ENCODE measurements around the gene TSPAN5. TPM values are rescaled to one million over a fixed set of nuclear protein-coding genes. Genes with fewer than 3 reads are reported as not detected.
A peak's percentile ranks its signal among the peaks of the same experiment; 100 is the strongest.

Gene TSPAN5
- total and polyA plus RNA-seq, 2 of the 4 experiments (the other 2 are of a cell fraction) = 64.8 to 79.6 TPM

DNA sequence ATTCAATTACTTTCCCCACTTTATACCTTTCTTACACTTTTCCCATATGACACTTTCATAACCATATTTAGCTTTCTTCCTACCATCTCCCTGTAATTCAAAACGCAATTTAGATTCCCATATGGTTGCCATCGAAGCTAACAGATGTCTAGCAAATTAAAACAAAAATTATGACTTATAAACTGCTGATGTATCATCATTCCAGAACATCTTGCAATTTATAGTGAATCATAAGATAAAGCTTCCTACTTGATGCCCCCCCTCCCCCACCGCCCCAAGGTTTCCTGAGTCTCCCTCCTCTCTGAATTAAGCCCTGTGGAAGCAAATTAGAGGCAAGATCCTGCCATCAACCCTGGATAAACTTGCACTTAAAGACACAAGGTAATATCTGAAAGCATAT lies 5.4 kb downstream of the TSPAN5 start:
- Histone ChIP-seq H2BK120ac (ENCODE audit: low read depth, low read length) (peak overlapping the region; percentile 65; the same call in 1 of the 2 replicates), H2AFZ (replicated peaks; ENCODE audit: low read length, poor library complexity) (no peak overlapping the region), H3K4me1 (ENCODE audit: control insufficient read depth, insufficient read depth, low read length) (peaks cover 27% of the 10 kb centered on the region), H2AK9ac (replicated peaks; ENCODE audit: low read depth, low read length, poor library complexity) (no peak overlapping the region), H2BK20ac (ENCODE audit: low read depth, low read length) (peak overlapping the region; percentile 73; the same call in 1 of the 2 replicates), H4K20me1 (ENCODE audit: insufficient read depth, low read length) (peaks cover 10% of the 10 kb centered on the region; the same call in 1 of the 2 replicates), H3K4ac (ENCODE audit: low read depth, low read length) (peak overlapping the region; percentile 75), H3K9me3 (ENCODE audit: control insufficient read depth, insufficient read depth, low read length) (peaks cover 2% of the 10 kb centered on the region; the same call in 1 of the 2 replicates), H2BK5ac (ENCODE audit: low read depth, low read length, poor library complexity, severe bottlenecking) (peak overlapping the region; percentile 96), H4K5ac (ENCODE audit: low read depth, low read length) (peak overlapping the region; percentile 85), H3K36me3 (ENCODE audit: control insufficient read depth, insufficient read depth, low read length) (no peaks in the 10 kb centered on the region), H3K23ac (ENCODE audit: low read depth, low read length) (peak overlapping the region; percentile 62; the same call in 1 of the 2 replicates), H4K91ac (ENCODE audit: insufficient read depth, low read depth, low read length) (peak overlapping the region; percentile 20; the same call in 1 of the 2 replicates), H3K79me1 (ENCODE audit: low read depth in 1 of 2, low read length in 2 of 2) (peaks cover 22 to 75% of the 10 kb centered on the region in 2 experiments), H3K56ac (ENCODE audit: extremely low read depth, insufficient read depth, low read length) (no peak overlapping the region; the same call in 1 of the 2 replicates), H3K27me3 (ENCODE audit: control insufficient read depth, insufficient read depth, low read length) (no peaks in the 10 kb centered on the region), H3K27ac (ENCODE audit: insufficient read depth, low read length) (peak overlapping the region; percentile 74; the same call in 1 of the 2 replicates), H3K9ac (ENCODE audit: low read depth, low read length) (no peak overlapping the region), H3K9me1 (ENCODE audit: insufficient read depth, low read length) (peaks cover 3% of the 10 kb centered on the region; the same call in 1 of the 2 replicates), H4K8ac (ENCODE audit: low read depth in 2 of 2, low read length in 2 of 2) (peak overlapping the region; percentile 17 to 64; a peak in 3 of 4 replicates), H3K4me2 (ENCODE audit: low read depth, low read length) (peak overlapping the region; percentile 53), H2AK5ac (ENCODE audit: low read depth, low read length) (peak overlapping the region; percentile 16), H3K14ac (replicated peaks; ENCODE audit: low read depth, low read length) (peak overlapping the region; percentile 29; the same call in 1 of the 2 replicates), H2BK15ac (ENCODE audit: low read depth, low read length) (peak overlapping the region; percentile 24; the same call in 1 of the 3 replicates), H3K18ac (ENCODE audit: low read depth, low read length) (peak overlapping the region; percentile 85), H3K4me3 (ENCODE audit: insufficient read depth, low read depth, low read length) (no peak overlapping the region)
- TF ChIP-seq SMC3 (IDR thresholded peaks at IDR 0.05; ENCODE audit: low read depth, low read length) = no peak
- peak; percentile 61; the same call in 1 of the 2 replicates for TF ChIP-seq CEBPB (IDR thresholded peaks at IDR 0.05; ENCODE audit: low read depth, low read length)
- TF ChIP-seq FOS (IDR thresholded peaks at IDR 0.05; ENCODE audit: low read depth, low read length) = 0 out of 2 replicates have a peak, but pooled peaks have one; percentile 19
- TF ChIP-seq MAFK (IDR thresholded peaks at IDR 0.05; ENCODE audit: low read depth, low read length) = peak; percentile 64
- no peak for TF ChIP-seq BHLHE40 (IDR thresholded peaks at IDR 0.05; ENCODE audit: low read depth, low read length)
- TF ChIP-seq, protein P1, sequence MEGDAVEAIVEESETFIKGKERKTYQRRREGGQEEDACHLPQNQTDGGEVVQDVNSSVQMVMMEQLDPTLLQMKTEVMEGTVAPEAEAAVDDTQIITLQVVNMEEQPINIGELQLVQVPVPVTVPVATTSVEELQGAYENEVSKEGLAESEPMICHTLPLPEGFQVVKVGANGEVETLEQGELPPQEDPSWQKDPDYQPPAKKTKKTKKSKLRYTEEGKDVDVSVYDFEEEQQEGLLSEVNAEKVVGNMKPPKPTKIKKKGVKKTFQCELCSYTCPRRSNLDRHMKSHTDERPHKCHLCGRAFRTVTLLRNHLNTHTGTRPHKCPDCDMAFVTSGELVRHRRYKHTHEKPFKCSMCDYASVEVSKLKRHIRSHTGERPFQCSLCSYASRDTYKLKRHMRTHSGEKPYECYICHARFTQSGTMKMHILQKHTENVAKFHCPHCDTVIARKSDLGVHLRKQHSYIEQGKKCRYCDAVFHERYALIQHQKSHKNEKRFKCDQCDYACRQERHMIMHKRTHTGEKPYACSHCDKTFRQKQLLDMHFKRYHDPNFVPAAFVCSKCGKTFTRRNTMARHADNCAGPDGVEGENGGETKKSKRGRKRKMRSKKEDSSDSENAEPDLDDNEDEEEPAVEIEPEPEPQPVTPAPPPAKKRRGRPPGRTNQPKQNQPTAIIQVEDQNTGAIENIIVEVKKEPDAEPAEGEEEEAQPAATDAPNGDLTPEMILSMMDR (conservative IDR thresholded peaks at IDR 0.05; ENCODE audit: low read depth, low read length) = no peak
- no peak for TF ChIP-seq RAD21 (IDR thresholded peaks at IDR 0.05; ENCODE audit: low read length)
- in situ Hi-C loops (cut with MboI; ENCODE audit: low sequenced_read_pairs) = loop anchor here (25.0 kb wide), 2 partner anchors 391 to 491 kb away; partner anchors contain the start of gene RAP1GDS1
- ATAC-seq (ENCODE audit: low read depth) (peak; percentile 16), DNase-seq (peak; percentile 80)
- WGBS, 2 experiments (ENCODE audit: extremely low coverage in 2 of 2, insufficient read length in 1 of 2) = no CpG with 5 or more reads among the region's 3 CpGs
- POLR2A ChIA-PET (ENCODE audit: unreplicated experiment) = no interaction called here
- CTCF ChIA-PET = no interaction called here
- dilution Hi-C loops (cut with HindIII; ENCODE audit: low sequenced_read_pairs, unreplicated experiment) = no loop called here
- BruUV-seq (replicated peaks) = no TSS peak
- intact Hi-C loops (cut with micrococcal nuclease) = loop anchor here (10.0 kb wide), 1 partner anchor 432 kb away; the partner anchor contains the start of gene ADH5

All from IMR-90 (cell line).